Measurements from ENCODE around the gene NXPE3. TPM values are rescaled to one million over a fixed set of nuclear protein-coding genes. Genes with fewer than 3 reads are reported as not detected.

NXPE3 gene
- total and polyA plus RNA-seq, 2 of the 8 experiments (the other 6 are each of a cell fraction or from before 2014, with no cell fraction given): 10.9 to 22.7 TPM

GRCh38 chr3:101780661-101781060 is 1.6 kb downstream of the NXPE3 start (continued):
- TF ChIP-seq, protein P1, sequence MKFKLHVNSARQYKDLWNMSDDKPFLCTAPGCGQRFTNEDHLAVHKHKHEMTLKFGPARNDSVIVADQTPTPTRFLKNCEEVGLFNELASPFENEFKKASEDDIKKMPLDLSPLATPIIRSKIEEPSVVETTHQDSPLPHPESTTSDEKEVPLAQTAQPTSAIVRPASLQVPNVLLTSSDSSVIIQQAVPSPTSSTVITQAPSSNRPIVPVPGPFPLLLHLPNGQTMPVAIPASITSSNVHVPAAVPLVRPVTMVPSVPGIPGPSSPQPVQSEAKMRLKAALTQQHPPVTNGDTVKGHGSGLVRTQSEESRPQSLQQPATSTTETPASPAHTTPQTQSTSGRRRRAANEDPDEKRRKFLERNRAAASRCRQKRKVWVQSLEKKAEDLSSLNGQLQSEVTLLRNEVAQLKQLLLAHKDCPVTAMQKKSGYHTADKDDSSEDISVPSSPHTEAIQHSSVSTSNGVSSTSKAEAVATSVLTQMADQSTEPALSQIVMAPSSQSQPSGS (IDR thresholded peaks at IDR 0.05; ENCODE audit: low read length): no peak
- no peak for TF ChIP-seq ASH2L (IDR thresholded peaks at IDR 0.05; ENCODE audit: low read length)
- TF ChIP-seq RNF2 (IDR thresholded peaks at IDR 0.05; ENCODE audit: borderline replicate concordance, low read depth, low read length, missing control alignments, poor library complexity, severe bottlenecking): no peak
- TF ChIP-seq SIRT6 (IDR thresholded peaks at IDR 0.05; ENCODE audit: low read length): no peak
- TF ChIP-seq TCF12 (IDR thresholded peaks at IDR 0.05; ENCODE audit: low read depth, low read length): no peak
- TF ChIP-seq CHD2 (IDR thresholded peaks at IDR 0.05; ENCODE audit: low read length): no peak
- no peak for TF ChIP-seq NRF1 (IDR thresholded peaks at IDR 0.05; ENCODE audit: low read depth, low read length)
- TF ChIP-seq JUND (IDR thresholded peaks at IDR 0.05; ENCODE audit: low read length): no peak
- no peak for TF ChIP-seq KDM1A (IDR thresholded peaks at IDR 0.05; ENCODE audit: borderline replicate concordance, low read length)
- TF ChIP-seq EGR1 (IDR thresholded peaks at IDR 0.05; ENCODE audit: borderline replicate concordance, low read depth, low read length): no peak
- no peak for TF ChIP-seq CTBP2 (IDR thresholded peaks at IDR 0.05; ENCODE audit: borderline replicate concordance, insufficient read depth, insufficient read length, low read length)
- peak; percentile 36; the same call in 1 of the 2 replicates for TF ChIP-seq E2F6 (IDR thresholded peaks at IDR 0.05)
- TF ChIP-seq SAP30 (IDR thresholded peaks at IDR 0.05; ENCODE audit: insufficient read depth, insufficient replicate concordance, low read length): no peak
- no peak for TF ChIP-seq SP4 (IDR thresholded peaks at IDR 0.05; ENCODE audit: low read length)
- peak; percentile 88 for TF ChIP-seq BACH1 (IDR thresholded peaks at IDR 0.05; ENCODE audit: low read length)
- TF ChIP-seq SRF (IDR thresholded peaks at IDR 0.05; ENCODE audit: low read depth, low read length): no peak
- TF ChIP-seq PHF8 (conservative IDR thresholded peaks at IDR 0.05; ENCODE audit: low read depth, low read length): no peak
- no peak for TF ChIP-seq SP1 (IDR thresholded peaks at IDR 0.05; ENCODE audit: low read depth, low read length)
- no peak for TF ChIP-seq SIN3A (conservative IDR thresholded peaks at IDR 0.05 in 1 of 2, IDR thresholded peaks at IDR 0.05 in 1 of 2; ENCODE audit: low read depth in 1 of 2, low read length in 2 of 2)
